ENCODE results near the gene KCNN2. TPM values are rescaled to one million over a fixed set of nuclear protein-coding genes. Genes with fewer than 3 reads are reported as not detected.

Gene KCNN2
- total RNA-seq, result 1.8 and 2.5 TPM in 2 replicates

GRCh38 chr5:114361724-114362196 is at the start of gene KCNN2:
TSS of gene KCNN2 (plus strand) at chr5:114362070. CDS start at chr5:114362140, 70 bp downstream.

Measured in bronchus fibroblast of lung (primary cell).